ENCODE results near the gene TAC4. TPM values are rescaled to one million over a fixed set of nuclear protein-coding genes. Genes with fewer than 3 reads are reported as not detected.

Gene TAC4
- total and polyA plus RNA-seq, 2 of the 13 experiments (the other 11 are each of a cell fraction or from before 2014, with no cell fraction given): not detected

GRCh38 chr17:49858796-49859195 lies 10.9 kb upstream of the TAC4 start (continued):
- no peak for TF ChIP-seq TRAFD1 (CRISPR knock-in tag; IDR thresholded peaks at IDR 0.05; ENCODE audit: borderline replicate concordance)

- Histone ChIP-seq H3K79me2 (ENCODE audit: insufficient read depth, low read length) (no peaks in the 10 kb centered on the region), H3K9me3 (ENCODE audit: low read length) (no peaks in the 10 kb centered on the region), H3K36me3 (replicated peaks in 1 of 2; ENCODE audit: control insufficient read depth in 1 of 2, insufficient read depth in 2 of 2, low read length in 2 of 2) (no peaks in the 10 kb centered on the region), H3K4me1 (ENCODE audit: insufficient read depth, low read length) (peaks cover 24% of the 10 kb centered on the region), H3K9ac (ENCODE audit: insufficient read depth, low read depth, low read length) (no peak overlapping the region), H3K4me3 (replicated peaks in 1 of 3; ENCODE audit: insufficient read depth in 1 of 3, low read depth in 2 of 3, low read length in 3 of 3) (no peak overlapping the region), H2AFZ (ENCODE audit: low read length) (no peak overlapping the region), H3K27me3 (ENCODE audit: control insufficient read depth in 1 of 2, insufficient read depth in 2 of 2, low read length in 2 of 2) (peaks cover 4 to 41% of the 10 kb centered on the region in 2 experiments; a peak in 4 of 5 replicates), H4K20me1 (ENCODE audit: insufficient read depth, low read length) (no peaks in the 10 kb centered on the region), H3K4me2 (ENCODE audit: low read depth, low read length) (no peak overlapping the region), H3K27ac (ENCODE audit: extremely low read length, insufficient read depth, low read length) (no peak overlapping the region)
- BruUV-seq (replicated peaks): no TSS peak
- POLR2A ChIA-PET: no interaction called here
- no peak for FAIRE-seq
- intact Hi-C loops (cut with micrococcal nuclease; ENCODE audit: unreplicated experiment) (loop anchor here (10.0 kb wide), 1 partner anchor 289 kb away; no protein-coding TSS in a partner anchor), in situ Hi-C loops (cut with HindIII; ENCODE audit: extremely low pct_ligation_motif_present, low pct_unique_long_range_greater_than_20kb) (no loop called here)
- no peak for TF ChIP-seq ZFAT (CRISPR knock-in tag; conservative IDR thresholded peaks at IDR 0.05)
- TF ChIP-seq TFE3 (CRISPR knock-in tag; IDR thresholded peaks at IDR 0.05): no peak
- no peak for TF ChIP-seq ZNF24 (IDR thresholded peaks at IDR 0.05)
- no peak for TF ChIP-seq ATRX (CRISPR knock-in tag; IDR thresholded peaks at IDR 0.05; ENCODE audit: borderline replicate concordance)
- TF ChIP-seq ZFP90 (CRISPR knock-in tag; IDR thresholded peaks at IDR 0.05; ENCODE audit: borderline replicate concordance): no peak
- TF ChIP-seq ZNF280B (CRISPR knock-in tag; IDR thresholded peaks at IDR 0.05; ENCODE audit: borderline replicate concordance): no peak
- TF ChIP-seq MLX (CRISPR knock-in tag; IDR thresholded peaks at IDR 0.05): no peak
- no peak for TF ChIP-seq REL (CRISPR knock-in tag; conservative IDR thresholded peaks at IDR 0.05)
- TF ChIP-seq SOX13 (IDR thresholded peaks at IDR 0.05): no peak
- no peak for TF ChIP-seq SOX13 (CRISPR knock-in tag; conservative IDR thresholded peaks at IDR 0.05 in 1 of 2, IDR thresholded peaks at IDR 0.05 in 1 of 2)
- no peak for TF ChIP-seq KDM5B (CRISPR knock-in tag; IDR thresholded peaks at IDR 0.05; ENCODE audit: borderline replicate concordance)
- no peak for TF ChIP-seq POGK (CRISPR knock-in tag; conservative IDR thresholded peaks at IDR 0.05)
- TF ChIP-seq KAT7 (CRISPR knock-in tag; IDR thresholded peaks at IDR 0.05; ENCODE audit: borderline replicate concordance): no peak
- TF ChIP-seq SRSF1 (optimal IDR thresholded peaks at IDR 0.05; ENCODE audit: low read depth, low read length): no peak
- TF ChIP-seq ZC3H4 (CRISPR knock-in tag; IDR thresholded peaks at IDR 0.05; ENCODE audit: borderline replicate concordance): no peak
- WGBS (ENCODE audit: low lambda C conversion rate): 40% methylated on average over 5 of the region's 5 CpGs
- CTCF ChIA-PET (ENCODE audit: low intra/inter-chr PET ratio, low total read pairs): no interaction called here
- no peak for ATAC-seq
- no peak for DNase-seq (ENCODE audit: low spot score)
Observed at GRCh38 chr17:49854126-49854525, 6.3 kb upstream of the TAC4 start.

All from HepG2 (cell line).